Fibroblast of upper back skin (primary cell): ENCODE results near the gene HIBADH.

ENCODE experiments used
- DNase-seq: peaks from one replicate; pipeline ENCODE4 v3.0.0-alpha.2; 2013

Gene HIBADH

GRCh38 chr7:27635728-27636127 is 27.0 kb downstream of the HIBADH start:
- DNase-seq: no peak

DNA sequence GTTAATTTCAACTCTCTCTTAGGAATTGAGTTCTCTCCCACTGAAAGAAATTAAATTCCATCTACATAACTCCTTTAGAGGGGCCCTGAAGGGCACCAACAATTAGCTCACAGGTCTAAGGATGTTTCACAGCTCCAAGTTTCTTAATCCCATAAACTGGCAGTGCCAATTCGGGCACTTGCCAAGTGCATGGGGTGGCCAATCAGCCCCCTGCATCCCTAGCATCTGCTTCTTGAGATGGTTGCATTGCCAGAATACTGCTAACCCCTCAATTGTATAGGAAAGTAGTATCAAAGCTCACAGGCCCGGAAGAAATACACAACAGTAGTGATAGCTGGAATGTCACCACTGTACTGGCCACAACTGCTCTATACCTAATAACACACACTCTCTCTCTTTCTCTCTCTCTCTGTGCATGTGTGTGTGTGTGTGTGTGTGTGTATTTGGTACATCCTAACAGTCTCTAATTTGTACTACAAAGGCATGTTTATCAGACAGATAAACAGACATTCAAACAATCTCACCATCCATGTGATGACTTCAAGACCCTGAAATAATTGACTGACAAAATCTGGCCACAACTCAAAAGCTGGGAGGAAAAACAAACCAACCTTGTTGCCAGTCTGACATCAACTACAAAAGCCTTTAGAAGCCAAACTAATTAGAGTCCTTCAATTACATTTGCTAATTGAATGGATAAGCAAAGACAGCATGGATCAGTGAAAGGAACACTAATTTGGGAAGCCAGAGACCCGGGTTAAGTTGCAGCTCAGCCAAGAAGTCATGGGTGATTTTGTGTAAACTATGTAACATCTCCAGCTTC is 27.8 kb downstream of the HIBADH start:
- DNase-seq: no peak

GRCh38 chr7:27633062-27633461 is 29.6 kb downstream of the HIBADH start:
- no peak for DNase-seq

GRCh38 chr7:27631391-27631790 is 31.3 kb downstream of the HIBADH start:
- DNase-seq: no peak

GRCh38 chr7:27627146-27627545 is 35.5 kb downstream of the HIBADH start:
- no peak for DNase-seq

- no peak for DNase-seq
Measured at GRCh38 chr7:27619492-27619891, 43.2 kb downstream of the HIBADH start.

GRCh38 chr7:27617651-27618381 is 44.9 kb downstream of the HIBADH start:
- DNase-seq: no peak

DNA sequence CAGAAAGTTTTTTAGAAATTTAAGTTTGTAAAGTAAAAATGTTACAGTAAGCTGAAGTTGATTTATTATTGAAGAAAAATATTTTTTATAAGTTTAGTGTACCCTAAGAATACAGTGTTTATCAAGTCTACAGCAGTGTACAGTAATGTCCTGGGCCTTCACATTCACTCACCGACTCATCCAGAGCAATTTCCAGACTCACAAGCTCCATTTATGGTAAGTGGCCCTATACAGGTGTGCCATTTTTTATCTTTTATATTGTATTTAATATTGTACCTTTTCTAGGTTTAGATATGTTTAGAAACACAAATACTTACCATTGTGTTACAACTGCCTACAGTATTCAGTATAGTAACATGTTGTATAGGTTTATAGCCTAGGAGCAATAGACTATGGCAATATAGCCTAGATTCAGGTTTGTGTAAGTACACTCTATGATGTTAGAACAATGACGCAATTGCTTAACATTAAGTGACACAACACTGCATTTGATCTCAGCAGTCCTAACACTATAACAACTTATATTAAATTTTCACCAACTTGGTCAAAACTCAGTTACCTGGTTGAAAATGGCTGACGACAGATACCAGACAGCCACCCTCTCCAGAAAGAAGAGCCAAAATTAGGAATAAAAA is 45.7 kb downstream of the HIBADH start:
- DNase-seq: no peak

- DNase-seq: no peak
Measured at GRCh38 chr7:27616186-27616491, 46.5 kb downstream of the HIBADH start.

GRCh38 chr7:27615420-27616185 is 47.1 kb downstream of the HIBADH start:
- DNase-seq: no peak

DNA sequence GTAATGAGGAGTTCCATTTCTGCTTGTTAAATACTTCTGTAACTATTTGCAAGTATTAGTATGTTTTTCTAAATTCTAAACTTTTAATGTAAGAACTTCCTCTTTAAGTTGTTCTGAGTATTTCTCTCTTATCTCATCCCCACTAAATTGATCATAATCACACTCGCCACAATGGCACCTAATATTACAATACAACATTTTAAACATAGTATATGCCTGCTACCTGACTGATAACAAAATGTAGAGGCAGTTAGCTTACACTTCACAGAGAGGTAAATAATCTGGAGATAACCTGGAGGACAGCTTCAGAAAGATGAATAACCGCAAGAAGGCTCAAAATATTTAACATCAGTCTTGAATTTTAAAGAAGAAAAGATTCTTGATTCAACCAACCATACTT is 48.6 kb downstream of the HIBADH start:
- no peak for DNase-seq

- DNase-seq: no peak
Measured at GRCh38 chr7:27611059-27611458, 51.6 kb downstream of the HIBADH start.

DNA sequence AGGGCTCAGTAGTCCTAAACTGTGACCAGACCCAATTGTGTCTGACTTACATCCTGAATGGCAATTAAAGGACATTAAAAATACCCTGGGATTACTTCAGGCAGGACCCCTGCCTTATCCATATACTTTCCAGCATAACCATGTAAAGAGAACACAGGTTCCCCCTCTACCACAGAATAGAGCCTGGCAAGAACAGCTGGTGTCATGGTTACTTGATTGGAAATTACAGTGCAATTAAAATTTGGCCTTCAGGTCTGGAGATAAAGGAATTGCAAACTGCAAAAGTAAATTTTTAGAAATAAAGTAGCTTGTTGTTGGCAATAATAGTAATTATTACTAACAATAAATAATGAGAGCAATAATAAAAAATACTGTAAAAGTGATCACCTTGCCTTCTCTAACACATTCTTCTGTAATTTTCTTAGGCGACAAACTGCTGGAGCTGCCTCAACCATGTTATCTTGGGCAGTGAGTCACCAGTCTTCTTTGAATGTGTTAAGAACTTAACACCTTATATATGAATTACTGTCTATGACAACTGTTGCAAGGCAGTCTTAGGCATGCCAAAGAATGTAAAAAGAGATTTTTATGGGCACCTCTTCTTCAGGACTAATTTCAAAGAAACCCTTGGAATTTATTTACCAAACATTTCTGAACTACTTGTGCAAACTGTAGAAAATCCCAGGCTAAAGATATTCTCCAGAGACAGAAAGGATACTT is 53.7 kb downstream of the HIBADH start:
- peak; percentile 36 for DNase-seq

DNA sequence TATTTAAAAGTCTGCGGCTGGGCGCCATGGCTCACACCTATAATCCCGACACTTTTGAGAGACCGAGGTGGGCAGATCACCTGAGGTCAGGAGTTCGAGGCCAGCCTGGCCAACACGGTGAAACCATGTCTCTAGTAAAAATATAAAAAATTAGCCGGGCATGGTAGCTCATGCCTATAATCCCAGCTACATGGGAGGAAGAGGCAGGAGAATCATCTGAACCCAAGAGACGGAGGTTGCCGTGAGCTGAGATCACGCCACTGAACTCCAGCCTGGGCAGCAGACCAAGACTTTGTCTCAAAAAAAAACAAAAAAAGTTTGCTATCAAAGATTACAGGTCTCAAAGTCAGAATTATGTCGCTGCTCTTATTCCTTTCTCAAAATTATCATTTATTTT is 55.5 kb downstream of the HIBADH start:
- DNase-seq: no peak

DNA sequence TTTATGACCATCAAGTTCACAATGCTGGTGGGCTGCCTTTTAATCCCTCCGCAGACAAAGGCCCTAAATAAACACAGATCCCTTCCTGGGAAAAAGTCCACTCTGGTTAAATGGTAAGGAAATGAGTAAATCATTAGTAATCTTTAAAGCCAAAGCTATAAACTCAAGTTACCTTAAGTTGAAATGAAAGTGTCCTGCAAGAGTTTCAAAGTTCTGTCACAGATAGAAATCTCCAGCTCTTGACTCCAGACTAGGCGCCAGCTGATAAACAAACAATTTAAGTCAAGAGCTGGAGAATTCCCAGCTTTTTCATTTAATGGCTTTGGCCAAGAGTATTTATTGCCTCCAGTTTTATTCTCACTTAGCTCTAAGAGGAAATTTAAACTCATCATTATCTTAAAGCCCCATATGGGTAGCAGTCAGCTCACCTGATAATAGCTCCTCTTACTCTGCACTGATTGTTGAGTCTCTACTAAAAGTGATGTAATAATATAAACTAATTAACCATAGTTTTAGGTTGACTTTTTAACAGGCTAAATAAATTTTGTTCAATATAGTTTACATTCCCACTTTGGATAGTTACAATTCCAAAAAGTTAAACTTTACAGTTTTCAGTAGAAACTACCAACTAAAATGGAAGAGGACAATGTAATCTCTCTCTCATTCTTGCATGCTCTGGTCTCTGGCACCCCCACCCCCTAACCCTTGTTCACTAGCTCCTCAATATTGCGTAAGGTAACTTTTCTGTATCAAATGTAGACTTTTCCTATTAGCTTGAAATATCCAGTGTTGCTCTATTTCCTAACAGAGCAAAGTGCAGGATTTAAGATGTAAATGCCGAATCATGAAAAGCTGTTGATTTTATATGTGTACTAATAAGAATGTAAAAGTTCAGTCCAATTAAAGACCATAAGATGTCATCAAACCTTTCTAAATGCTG is 56.1 kb downstream of the HIBADH start:
- peak; percentile 65 for DNase-seq

DNA sequence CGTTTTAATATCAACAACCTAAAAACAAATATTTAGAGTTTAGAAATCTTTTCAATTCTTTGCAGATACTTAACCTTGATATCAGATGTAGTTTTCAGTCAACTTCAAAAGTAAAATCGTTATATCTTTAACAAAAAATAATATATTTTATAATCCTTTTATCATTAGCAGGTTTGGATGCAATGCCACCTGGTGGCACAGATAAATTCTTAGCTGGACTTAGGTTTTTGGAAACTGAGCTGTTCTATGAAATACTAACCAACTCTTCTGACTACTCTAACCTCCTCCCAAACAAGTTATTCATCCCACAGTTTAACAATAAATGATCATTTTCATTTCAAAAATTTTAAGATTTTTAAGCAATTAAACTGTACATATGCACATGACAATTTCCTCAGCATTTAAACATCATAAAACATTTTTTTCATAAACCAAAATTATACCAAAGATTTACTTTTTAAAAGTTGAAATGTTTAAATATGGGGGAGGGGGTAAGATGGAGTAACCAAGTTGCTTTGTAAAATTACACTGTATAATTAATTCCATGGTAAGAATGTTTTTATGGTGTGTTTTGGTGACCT is 56.9 kb downstream of the HIBADH start:
- peak; percentile 26 for DNase-seq

DNA sequence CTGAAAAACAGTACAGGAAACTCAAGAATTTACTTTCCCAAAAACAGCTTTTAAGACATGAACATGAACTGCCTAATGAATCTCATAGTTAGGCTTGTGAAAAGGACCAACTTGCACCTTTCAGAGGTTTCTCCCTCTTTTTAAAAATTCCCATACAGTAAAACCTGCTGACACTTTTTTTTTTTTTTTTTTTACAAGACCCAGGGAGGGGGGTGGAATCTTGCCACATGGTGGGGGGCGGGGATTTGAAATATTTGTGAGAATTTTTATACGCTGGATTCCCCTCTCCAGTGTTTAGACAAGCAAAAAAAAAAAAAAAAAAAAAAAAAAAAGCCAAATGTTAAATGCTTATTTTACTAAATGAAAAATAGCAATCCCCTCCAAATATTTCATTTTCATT is 57.4 kb downstream of the HIBADH start:
- no peak for DNase-seq

DNA sequence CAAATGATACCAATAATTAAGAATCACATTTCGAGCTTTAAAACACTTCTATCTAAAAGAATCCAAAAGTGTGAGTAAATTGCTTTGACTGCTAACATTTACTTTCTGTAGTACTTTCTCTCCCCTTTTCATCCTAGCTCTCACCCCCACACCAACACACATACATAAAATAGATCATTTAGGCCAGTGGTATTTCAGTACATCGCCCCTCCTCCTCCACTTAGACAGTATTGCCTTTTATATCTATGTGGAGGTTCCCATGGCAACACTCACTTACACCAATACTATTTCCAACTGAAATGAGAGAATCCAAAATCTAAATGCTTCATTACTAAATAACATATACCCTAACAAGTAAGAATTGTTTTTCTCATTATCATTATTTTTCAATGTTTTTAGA is 58.9 kb downstream of the HIBADH start:
- no peak for DNase-seq

DNA sequence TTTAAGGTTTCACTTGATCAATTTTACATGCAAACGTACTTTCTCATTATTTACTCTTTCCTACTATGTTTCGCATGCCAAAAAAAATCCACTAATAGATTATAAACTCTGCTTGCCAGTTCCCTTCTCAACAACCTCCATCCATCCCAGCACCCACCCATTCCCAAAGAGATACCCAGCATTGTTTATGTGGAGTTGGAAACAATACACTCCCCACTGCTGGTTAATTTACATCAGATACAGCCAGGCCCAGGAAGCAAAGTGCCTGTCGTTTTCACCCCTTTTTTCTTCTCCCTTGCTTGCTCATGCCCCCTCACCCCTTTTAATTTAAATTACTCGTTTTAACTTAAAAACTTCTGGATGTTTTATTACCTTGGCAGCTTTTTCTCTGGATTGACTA is 59.9 kb downstream of the HIBADH start:
- DNase-seq: no peak

GRCh38 chr7:27601217-27601616 is 61.5 kb downstream of the HIBADH start:
- no peak for DNase-seq

DNA sequence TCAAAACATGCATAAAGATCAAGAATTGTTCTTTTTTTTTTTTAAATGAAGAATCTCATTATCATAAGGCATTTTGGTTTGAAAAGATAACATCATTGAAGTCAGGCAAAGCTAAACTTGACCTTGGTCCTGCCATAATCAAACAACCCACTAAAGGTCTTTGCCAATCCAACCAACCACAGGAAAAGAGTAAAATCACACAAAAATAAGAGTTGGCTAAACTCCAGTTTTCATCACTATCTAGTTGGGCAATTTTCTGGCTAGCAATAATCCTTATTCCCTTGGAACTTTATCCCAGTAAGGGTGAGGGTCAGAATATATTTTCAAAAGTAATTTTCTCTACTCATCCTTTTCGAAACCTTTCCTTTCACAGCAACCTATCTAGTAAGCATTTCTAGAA is 62.4 kb downstream of the HIBADH start:
- DNase-seq: no peak
